Measurements from ENCODE around the gene MAMDC2.

DNA sequence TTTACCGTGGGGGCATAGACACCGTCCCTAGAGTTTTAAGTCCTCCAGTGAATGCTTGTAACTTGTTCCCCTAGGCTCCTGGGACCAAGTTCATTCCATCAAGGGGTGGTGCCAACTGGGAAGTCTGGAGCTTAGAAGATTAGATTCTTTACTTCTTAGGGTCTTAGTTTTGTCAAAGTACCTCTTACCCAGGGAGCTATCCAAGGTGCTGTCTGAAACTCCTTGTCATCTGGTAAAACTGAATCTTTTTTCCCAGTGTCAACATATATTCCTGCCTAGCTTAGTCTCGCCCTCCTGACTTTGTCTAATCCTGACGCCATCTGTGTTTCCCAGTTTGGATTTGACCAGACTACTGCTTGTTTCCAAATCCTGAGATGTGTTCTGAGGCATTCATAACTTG lies 41.6 kb downstream of the MAMDC2 start:
- TF ChIP-seq, protein P1, sequence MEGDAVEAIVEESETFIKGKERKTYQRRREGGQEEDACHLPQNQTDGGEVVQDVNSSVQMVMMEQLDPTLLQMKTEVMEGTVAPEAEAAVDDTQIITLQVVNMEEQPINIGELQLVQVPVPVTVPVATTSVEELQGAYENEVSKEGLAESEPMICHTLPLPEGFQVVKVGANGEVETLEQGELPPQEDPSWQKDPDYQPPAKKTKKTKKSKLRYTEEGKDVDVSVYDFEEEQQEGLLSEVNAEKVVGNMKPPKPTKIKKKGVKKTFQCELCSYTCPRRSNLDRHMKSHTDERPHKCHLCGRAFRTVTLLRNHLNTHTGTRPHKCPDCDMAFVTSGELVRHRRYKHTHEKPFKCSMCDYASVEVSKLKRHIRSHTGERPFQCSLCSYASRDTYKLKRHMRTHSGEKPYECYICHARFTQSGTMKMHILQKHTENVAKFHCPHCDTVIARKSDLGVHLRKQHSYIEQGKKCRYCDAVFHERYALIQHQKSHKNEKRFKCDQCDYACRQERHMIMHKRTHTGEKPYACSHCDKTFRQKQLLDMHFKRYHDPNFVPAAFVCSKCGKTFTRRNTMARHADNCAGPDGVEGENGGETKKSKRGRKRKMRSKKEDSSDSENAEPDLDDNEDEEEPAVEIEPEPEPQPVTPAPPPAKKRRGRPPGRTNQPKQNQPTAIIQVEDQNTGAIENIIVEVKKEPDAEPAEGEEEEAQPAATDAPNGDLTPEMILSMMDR (IDR thresholded peaks at IDR 0.05) = no peak
- TF ChIP-seq EZH2 (IDR thresholded peaks at IDR 0.05; ENCODE audit: borderline replicate concordance, insufficient read depth, low read depth, low read length, poor library complexity, severe bottlenecking) = no peak

Measured in B cell (primary cell).